ENCODE results near the gene LIPC. TPM values are rescaled to one million over a fixed set of nuclear protein-coding genes. Genes with fewer than 3 reads are reported as not detected.
A peak's percentile ranks its signal among the peaks of the same experiment; 100 is the strongest.

The LIPC gene
- total and polyA plus RNA-seq, 4 donors = 0.38 to 0.93 (median 0.52) TPM; not detected in 1

DNA sequence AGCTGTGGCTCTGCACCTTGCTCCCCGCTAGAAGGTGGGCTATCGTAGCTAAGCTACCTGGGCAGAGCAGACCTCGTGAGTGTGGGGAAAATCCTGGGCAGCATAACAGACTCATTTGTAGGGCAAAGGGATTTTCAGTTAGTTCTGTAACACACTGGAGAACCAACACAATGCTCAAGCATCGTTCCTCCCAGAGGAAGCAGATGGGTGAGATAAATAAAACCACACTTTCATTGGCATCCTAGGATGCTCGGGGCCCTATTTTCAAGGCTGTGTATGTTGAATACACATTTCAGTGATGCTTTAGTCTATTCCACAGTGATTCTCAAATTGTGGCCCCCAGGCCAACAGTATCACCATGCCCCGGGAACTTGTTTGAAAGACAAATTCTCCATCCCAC, 20.0 kb downstream of the LIPC start:
- Histone ChIP-seq H3K4me3 (ENCODE audit: low read length in 2 of 2) (no peak overlapping the region), H3K27ac (ENCODE audit: low read depth in 1 of 2, low read length in 2 of 2) (no peak overlapping the region), H3K36me3 (ENCODE audit: control insufficient read depth in 1 of 2, insufficient read depth in 2 of 2, low read length in 1 of 2) (no peaks in the 10 kb centered on the region), H3K4me1 (ENCODE audit: control insufficient read depth in 1 of 2, insufficient read depth in 2 of 2, low read length in 2 of 2) (peaks cover 0 to 6% of the 10 kb centered on the region in 2 donors), H3K9me3 (ENCODE audit: control insufficient read depth, low read length) (no peaks in the 10 kb centered on the region), H3K27me3 (ENCODE audit: control insufficient read depth in 1 of 2, insufficient read depth in 2 of 2, low read length in 1 of 2) (no peaks in the 10 kb centered on the region)
- intact Hi-C loops (cut with DNase I) = no loop called here
- DNase-seq (no peak), ATAC-seq (ENCODE audit: low FRiP score) (no peak)
- 92 to 93% methylated on average over 6 of the region's 6 CpGs for WGBS, 2 donors

DNA sequence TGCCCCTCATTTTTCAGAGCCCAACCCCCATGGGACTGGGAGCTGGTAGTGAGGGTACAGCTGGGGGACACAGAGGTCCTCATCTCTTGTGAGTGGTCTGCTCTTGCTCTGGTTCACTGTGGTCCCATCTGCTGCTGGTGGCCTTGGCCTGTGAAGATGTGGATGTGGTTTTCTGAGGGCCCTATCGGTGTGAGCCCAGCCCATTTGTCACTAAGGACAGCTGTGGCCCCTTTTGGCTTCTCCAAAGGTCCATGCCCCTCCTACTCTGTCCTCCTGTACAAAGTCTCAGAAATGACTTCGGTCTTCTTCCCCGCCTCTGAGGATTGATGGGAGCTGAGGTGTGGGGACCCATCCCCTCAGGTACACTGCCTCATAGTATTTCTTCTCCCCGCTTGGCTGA, 21.0 kb downstream of the LIPC start:
- no peaks in the 10 kb centered on the region for H3K9me3 ChIP-seq (ENCODE audit: control insufficient read depth, low read length)
- H3K27ac ChIP-seq (ENCODE audit: low read depth in 1 of 2, low read length in 2 of 2) = no peak overlapping the region
- WGBS, 2 donors = 88 to 89% methylated on average over 4 of the region's 4 CpGs
- no peaks in the 10 kb centered on the region for H3K36me3 ChIP-seq (ENCODE audit: control insufficient read depth in 1 of 2, insufficient read depth in 2 of 2, low read length in 1 of 2)
- ATAC-seq (ENCODE audit: low FRiP score) = no peak
- H3K4me3 ChIP-seq (ENCODE audit: low read length in 2 of 2) = no peak overlapping the region
- H3K27me3 ChIP-seq (ENCODE audit: control insufficient read depth in 1 of 2, insufficient read depth in 2 of 2, low read length in 1 of 2) = no peaks in the 10 kb centered on the region
- DNase-seq = no peak
- intact Hi-C loops (cut with DNase I) = no loop called here
- no peaks in the 10 kb centered on the region for H3K4me1 ChIP-seq (ENCODE audit: control insufficient read depth in 1 of 2, insufficient read depth in 2 of 2, low read length in 2 of 2)

DNA sequence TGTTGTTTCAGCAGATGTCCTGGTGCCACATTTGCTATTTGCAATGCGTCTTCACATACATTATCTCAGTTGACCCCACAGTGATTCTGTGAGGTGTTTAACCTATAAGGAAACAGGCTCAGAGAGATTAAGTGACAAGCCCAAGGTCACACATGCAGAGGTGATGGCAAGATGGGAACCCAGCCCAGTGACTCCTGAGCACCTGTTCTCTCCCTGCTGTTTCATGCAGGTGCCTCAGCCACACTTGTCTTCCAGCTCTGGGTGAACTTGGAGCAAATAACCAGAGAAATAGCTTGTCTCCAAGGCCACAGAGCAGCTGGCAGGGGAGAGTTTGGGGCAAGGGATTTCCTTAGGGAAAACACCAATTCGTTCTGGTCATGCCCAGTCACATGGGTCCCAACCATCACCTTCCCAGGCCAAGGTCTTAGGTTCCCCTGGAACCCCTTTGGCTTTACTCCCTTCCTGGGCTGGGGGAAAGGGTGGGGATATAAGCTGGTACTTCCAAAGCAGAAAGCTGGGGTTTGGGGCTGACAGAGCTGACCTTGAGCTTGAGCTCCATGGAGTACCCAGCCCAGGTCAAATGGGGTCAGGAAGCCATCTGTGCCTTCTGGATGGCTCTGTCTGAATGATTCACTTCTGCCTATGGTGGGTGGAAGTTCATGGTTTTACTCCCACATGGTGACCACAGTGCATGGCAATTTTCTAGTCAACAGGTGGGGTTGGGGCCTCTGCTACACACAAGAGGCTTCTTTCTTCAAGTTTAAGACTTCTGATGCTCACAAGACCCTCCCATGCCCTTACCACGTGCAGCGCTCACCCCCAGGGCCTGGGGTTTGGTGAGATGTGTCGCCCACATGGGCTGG, 22.4 kb downstream of the LIPC start:
- Histone ChIP-seq H3K36me3 (ENCODE audit: control insufficient read depth in 1 of 2, insufficient read depth in 2 of 2, low read length in 1 of 2) (no peaks in the 10 kb centered on the region), H3K27me3 (ENCODE audit: control insufficient read depth in 1 of 2, insufficient read depth in 2 of 2, low read length in 1 of 2) (no peaks in the 10 kb centered on the region), H3K4me1 (ENCODE audit: control insufficient read depth in 1 of 2, insufficient read depth in 2 of 2, low read length in 2 of 2) (no peaks in the 10 kb centered on the region), H3K4me3 (ENCODE audit: low read length in 2 of 2) (no peak overlapping the region), H3K9me3 (ENCODE audit: control insufficient read depth, low read length) (no peaks in the 10 kb centered on the region), H3K27ac (ENCODE audit: low read depth in 1 of 2, low read length in 2 of 2) (no peak overlapping the region)
- intact Hi-C loops (cut with DNase I) = no loop called here
- DNase-seq (no peak), ATAC-seq (ENCODE audit: low FRiP score) (no peak)
- WGBS, 2 donors = 83 to 88% methylated on average over 5 of the region's 5 CpGs

- WGBS, 2 donors = 95 to 96% methylated on average over 3 of the region's 3 CpGs
Observed at GRCh38 chr15:58454950-58455401, 23.2 kb downstream of the LIPC start.

GRCh38 chr15:58457466-58457965, 25.7 kb downstream of the LIPC start:
- H3K4me1 ChIP-seq (ENCODE audit: control insufficient read depth in 1 of 2, insufficient read depth in 2 of 2, low read length in 2 of 2) = no peaks in the 10 kb centered on the region
- DNase-seq (no peak), ATAC-seq (ENCODE audit: low FRiP score) (no peak)
- H3K4me3 ChIP-seq (ENCODE audit: low read length in 2 of 2) = no peak overlapping the region
- intact Hi-C loops (cut with DNase I) = no loop called here
- H3K36me3 ChIP-seq (ENCODE audit: control insufficient read depth in 1 of 2, insufficient read depth in 2 of 2, low read length in 1 of 2) = no peaks in the 10 kb centered on the region
- no peaks in the 10 kb centered on the region for H3K9me3 ChIP-seq (ENCODE audit: control insufficient read depth, low read length)
- no peak overlapping the region for H3K27ac ChIP-seq (ENCODE audit: low read depth in 1 of 2, low read length in 2 of 2)
- H3K27me3 ChIP-seq (ENCODE audit: control insufficient read depth in 1 of 2, insufficient read depth in 2 of 2, low read length in 1 of 2) = no peaks in the 10 kb centered on the region
- 77 to 78% methylated on average over 7 of the region's 7 CpGs for WGBS, 2 donors

More at GRCh38 chr15:58454950-58455401, 23.2 kb downstream of the LIPC start:
- intact Hi-C loops (cut with DNase I) = no loop called here
- no peak overlapping the region for H3K27ac ChIP-seq (ENCODE audit: low read depth in 1 of 2, low read length in 2 of 2)
- no peaks in the 10 kb centered on the region for H3K4me1 ChIP-seq (ENCODE audit: control insufficient read depth in 1 of 2, insufficient read depth in 2 of 2, low read length in 2 of 2)
- H3K27me3 ChIP-seq (ENCODE audit: control insufficient read depth in 1 of 2, insufficient read depth in 2 of 2, low read length in 1 of 2) = no peaks in the 10 kb centered on the region
- ATAC-seq (ENCODE audit: low FRiP score) = no peak
- no peak for DNase-seq
- H3K9me3 ChIP-seq (ENCODE audit: control insufficient read depth, low read length) = no peaks in the 10 kb centered on the region
- no peak overlapping the region for H3K4me3 ChIP-seq (ENCODE audit: low read length in 2 of 2)
- H3K36me3 ChIP-seq (ENCODE audit: control insufficient read depth in 1 of 2, insufficient read depth in 2 of 2, low read length in 1 of 2) = no peaks in the 10 kb centered on the region

GRCh38 chr15:58458076-58458475, 26.3 kb downstream of the LIPC start:
- no peak overlapping the region for H3K27ac ChIP-seq (ENCODE audit: low read depth in 1 of 2, low read length in 2 of 2)
- no peaks in the 10 kb centered on the region for H3K27me3 ChIP-seq (ENCODE audit: control insufficient read depth in 1 of 2, insufficient read depth in 2 of 2, low read length in 1 of 2)
- no peaks in the 10 kb centered on the region for H3K4me1 ChIP-seq (ENCODE audit: control insufficient read depth in 1 of 2, insufficient read depth in 2 of 2, low read length in 2 of 2)
- no peaks in the 10 kb centered on the region for H3K36me3 ChIP-seq (ENCODE audit: control insufficient read depth in 1 of 2, insufficient read depth in 2 of 2, low read length in 1 of 2)
- intact Hi-C loops (cut with DNase I) = no loop called here
- no peak for DNase-seq
- no peak for ATAC-seq (ENCODE audit: low FRiP score)
- WGBS, 2 donors = 64 to 77% methylated on average over 3 of the region's 3 CpGs
- no peak overlapping the region for H3K4me3 ChIP-seq (ENCODE audit: low read length in 2 of 2)
- H3K9me3 ChIP-seq (ENCODE audit: control insufficient read depth, low read length) = no peaks in the 10 kb centered on the region

DNA sequence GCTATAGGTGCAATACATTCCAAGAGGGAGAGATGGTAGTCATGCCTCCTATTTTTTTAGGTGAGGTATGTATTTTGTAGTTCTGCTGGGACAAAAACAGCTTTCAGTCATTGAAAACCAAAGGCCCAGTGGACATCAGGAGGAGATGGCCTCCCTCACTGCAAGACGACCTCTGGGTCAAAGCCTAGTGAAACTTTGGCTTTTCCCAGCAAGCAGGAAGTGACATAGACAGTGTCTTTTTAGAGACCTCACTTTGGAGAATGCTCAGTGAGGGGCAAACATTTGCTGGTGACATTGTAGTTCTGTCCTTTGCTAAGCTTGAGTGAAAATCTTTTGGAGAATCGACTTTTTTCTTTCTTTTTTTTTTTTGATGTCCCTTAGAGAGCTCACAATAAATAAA, 27.3 kb downstream of the LIPC start:
- Histone ChIP-seq H3K9me3 (ENCODE audit: control insufficient read depth, low read length) (no peaks in the 10 kb centered on the region), H3K4me1 (ENCODE audit: control insufficient read depth in 1 of 2, insufficient read depth in 2 of 2, low read length in 2 of 2) (no peaks in the 10 kb centered on the region), H3K27ac (ENCODE audit: low read depth in 1 of 2, low read length in 2 of 2) (no peak overlapping the region), H3K36me3 (ENCODE audit: control insufficient read depth in 1 of 2, insufficient read depth in 2 of 2, low read length in 1 of 2) (no peaks in the 10 kb centered on the region), H3K4me3 (ENCODE audit: low read length in 2 of 2) (no peak overlapping the region), H3K27me3 (ENCODE audit: control insufficient read depth in 1 of 2, insufficient read depth in 2 of 2, low read length in 1 of 2) (no peaks in the 10 kb centered on the region)
- ATAC-seq (ENCODE audit: low FRiP score) (no peak), DNase-seq (no peak)
- WGBS, 2 donors = 47 to 60% methylated on average over 2 of the region's 2 CpGs
- intact Hi-C loops (cut with DNase I) = no loop called here

DNA sequence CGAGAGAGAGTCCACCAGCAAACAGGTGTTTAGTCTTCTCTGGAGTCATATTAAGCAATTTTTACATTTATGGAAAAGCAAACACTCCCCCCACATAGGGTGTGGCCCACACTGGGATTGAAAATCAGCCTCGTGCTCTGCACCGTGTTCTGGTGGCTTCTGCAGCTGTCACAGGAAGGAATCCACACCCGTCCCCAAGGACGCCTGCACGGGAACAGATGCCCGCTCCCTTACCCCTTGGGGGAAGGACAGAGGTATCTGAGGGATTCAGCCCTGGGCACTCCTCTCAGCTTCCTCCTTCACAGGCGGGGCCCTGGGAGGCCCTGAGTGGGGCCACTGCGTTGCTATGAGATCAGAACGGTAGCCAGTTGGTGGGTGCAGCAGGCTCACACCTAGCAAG, 27.8 kb downstream of the LIPC start:
- 91 to 94% methylated on average over 10 of the region's 10 CpGs for WGBS, 2 donors
- H3K27me3 ChIP-seq (ENCODE audit: control insufficient read depth in 1 of 2, insufficient read depth in 2 of 2, low read length in 1 of 2) = no peaks in the 10 kb centered on the region
- H3K9me3 ChIP-seq (ENCODE audit: control insufficient read depth, low read length) = no peaks in the 10 kb centered on the region
- no peaks in the 10 kb centered on the region for H3K4me1 ChIP-seq (ENCODE audit: control insufficient read depth in 1 of 2, insufficient read depth in 2 of 2, low read length in 2 of 2)
- no peak overlapping the region for H3K27ac ChIP-seq (ENCODE audit: low read depth in 1 of 2, low read length in 2 of 2)
- intact Hi-C loops (cut with DNase I) = no loop called here
- H3K36me3 ChIP-seq (ENCODE audit: control insufficient read depth in 1 of 2, insufficient read depth in 2 of 2, low read length in 1 of 2) = no peaks in the 10 kb centered on the region
- peak; percentile 42 for ATAC-seq (ENCODE audit: low FRiP score)
- H3K4me3 ChIP-seq (ENCODE audit: low read length in 2 of 2) = no peak overlapping the region
- no peak for DNase-seq

Data from aorta (tissue), 5 donors.